ENCODE results near the gene OGFOD2.

The OGFOD2 gene

DNA sequence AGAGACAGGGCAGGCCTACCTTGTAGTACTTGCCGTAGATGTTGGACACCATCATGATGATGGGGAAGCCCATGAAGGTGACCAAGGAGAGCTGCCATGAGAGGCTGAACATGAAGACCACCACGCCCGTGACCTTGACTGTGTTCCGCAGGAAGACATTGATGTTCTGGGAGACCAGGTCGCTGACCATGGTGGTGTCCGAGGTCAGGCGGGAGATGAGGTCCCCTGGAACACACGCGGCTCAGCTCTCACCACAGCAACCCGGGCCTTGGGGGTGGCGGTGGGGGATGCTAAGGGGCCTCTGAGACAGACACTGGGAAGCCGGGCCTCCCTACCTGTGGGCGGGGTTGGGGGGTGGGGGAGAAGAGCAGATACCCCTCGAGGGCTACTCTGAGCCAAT, 26.4 kb upstream of the OGFOD2 start:
- Histone ChIP-seq H3K4me3 (ENCODE audit: low read depth, low read length) (no peak overlapping the region), H3K27ac (no peak overlapping the region), H3K9me3 (ENCODE audit: severe bottlenecking) (no peaks in the 10 kb centered on the region), H3K27me3 (ENCODE audit: insufficient read depth, low read depth, severe bottlenecking) (no peaks in the 10 kb centered on the region), H3K36me3 (no peaks in the 10 kb centered on the region; the same call in 1 of the 2 replicates)
- DNase-seq: no peak
- TF ChIP-seq, protein P1, sequence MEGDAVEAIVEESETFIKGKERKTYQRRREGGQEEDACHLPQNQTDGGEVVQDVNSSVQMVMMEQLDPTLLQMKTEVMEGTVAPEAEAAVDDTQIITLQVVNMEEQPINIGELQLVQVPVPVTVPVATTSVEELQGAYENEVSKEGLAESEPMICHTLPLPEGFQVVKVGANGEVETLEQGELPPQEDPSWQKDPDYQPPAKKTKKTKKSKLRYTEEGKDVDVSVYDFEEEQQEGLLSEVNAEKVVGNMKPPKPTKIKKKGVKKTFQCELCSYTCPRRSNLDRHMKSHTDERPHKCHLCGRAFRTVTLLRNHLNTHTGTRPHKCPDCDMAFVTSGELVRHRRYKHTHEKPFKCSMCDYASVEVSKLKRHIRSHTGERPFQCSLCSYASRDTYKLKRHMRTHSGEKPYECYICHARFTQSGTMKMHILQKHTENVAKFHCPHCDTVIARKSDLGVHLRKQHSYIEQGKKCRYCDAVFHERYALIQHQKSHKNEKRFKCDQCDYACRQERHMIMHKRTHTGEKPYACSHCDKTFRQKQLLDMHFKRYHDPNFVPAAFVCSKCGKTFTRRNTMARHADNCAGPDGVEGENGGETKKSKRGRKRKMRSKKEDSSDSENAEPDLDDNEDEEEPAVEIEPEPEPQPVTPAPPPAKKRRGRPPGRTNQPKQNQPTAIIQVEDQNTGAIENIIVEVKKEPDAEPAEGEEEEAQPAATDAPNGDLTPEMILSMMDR (IDR thresholded peaks at IDR 0.05; ENCODE audit: low read depth, low read length): no peak

DNA sequence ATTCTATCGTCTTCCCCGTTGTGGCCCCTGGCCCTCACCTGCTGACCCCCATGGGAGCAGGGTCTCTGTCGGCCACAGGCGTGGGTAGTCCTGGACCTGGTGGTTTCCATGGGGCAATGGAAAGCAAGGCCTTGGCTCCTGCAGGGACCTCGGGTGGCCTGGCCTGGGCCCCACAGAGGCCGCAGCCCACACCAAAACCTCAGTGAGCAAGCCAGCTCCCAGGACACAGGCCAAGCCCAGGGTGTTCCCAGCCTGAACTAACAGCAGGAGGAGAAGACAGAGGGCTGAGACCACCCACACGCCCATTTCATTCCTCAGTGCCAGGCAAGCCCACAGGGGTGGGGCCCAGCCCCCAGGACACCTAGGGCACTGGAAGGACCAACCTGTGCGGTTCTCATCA, 25.6 kb upstream of the OGFOD2 start:
- H3K36me3 ChIP-seq: no peaks in the 10 kb centered on the region; the same call in 1 of the 2 replicates
- H3K9me3 ChIP-seq (ENCODE audit: severe bottlenecking): no peaks in the 10 kb centered on the region
- TF ChIP-seq, protein P1 (IDR thresholded peaks at IDR 0.05; ENCODE audit: low read depth, low read length): no peak
- no peak overlapping the region for H3K4me3 ChIP-seq (ENCODE audit: low read depth, low read length)
- H3K27me3 ChIP-seq (ENCODE audit: insufficient read depth, low read depth, severe bottlenecking): no peaks in the 10 kb centered on the region
- no peak for DNase-seq
- no peak overlapping the region for H3K27ac ChIP-seq

DNA sequence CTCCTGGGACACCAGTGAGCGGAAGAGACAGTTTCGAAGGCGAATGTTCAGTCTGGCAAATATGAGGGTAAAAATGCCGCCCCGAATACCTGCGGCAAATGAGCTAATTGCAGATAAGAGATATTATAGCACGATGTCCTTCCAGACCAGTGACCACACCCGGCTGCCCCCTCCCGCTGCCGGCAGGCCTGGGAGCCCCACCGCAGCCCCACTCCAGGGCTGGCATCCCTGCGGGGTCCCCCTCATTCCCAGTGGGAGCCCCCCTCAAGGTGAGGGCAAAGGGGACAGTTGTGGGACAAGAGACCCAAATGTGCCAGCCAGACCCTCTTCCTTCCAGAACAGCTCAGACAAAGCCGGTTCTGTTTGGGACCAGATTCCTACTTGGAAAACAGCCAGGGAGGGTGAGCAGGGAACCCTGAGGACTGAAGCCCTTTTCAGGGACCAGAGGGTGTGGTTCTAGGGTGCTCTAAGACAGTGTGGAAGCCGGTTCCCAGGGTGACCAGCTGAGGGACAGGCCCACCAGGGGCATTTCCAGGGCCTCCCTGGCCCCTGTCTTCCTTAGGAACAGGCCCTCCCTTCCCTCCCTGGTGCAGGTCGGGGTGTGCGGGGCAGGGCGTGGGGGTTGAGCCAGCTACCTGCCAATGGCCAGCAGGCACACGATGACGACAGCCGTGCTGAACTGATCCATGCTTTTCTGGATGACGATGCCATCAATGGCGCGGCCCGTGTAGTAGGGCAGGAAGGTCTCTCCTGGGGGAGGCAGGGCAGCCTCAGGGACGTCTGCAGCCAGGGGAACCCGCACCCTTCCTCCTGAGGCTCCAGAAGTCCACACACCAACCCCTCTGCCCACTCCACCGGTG, 25.0 kb upstream of the OGFOD2 start:
- Histone ChIP-seq H3K27ac (no peak overlapping the region), H3K9me3 (ENCODE audit: severe bottlenecking) (no peaks in the 10 kb centered on the region), H3K4me3 (ENCODE audit: low read depth, low read length) (no peak overlapping the region), H3K27me3 (ENCODE audit: insufficient read depth, low read depth, severe bottlenecking) (no peaks in the 10 kb centered on the region), H3K36me3 (no peaks in the 10 kb centered on the region; the same call in 1 of the 2 replicates)
- DNase-seq: no peak
- TF ChIP-seq, protein P1 (IDR thresholded peaks at IDR 0.05; ENCODE audit: low read depth, low read length): no peak

DNA sequence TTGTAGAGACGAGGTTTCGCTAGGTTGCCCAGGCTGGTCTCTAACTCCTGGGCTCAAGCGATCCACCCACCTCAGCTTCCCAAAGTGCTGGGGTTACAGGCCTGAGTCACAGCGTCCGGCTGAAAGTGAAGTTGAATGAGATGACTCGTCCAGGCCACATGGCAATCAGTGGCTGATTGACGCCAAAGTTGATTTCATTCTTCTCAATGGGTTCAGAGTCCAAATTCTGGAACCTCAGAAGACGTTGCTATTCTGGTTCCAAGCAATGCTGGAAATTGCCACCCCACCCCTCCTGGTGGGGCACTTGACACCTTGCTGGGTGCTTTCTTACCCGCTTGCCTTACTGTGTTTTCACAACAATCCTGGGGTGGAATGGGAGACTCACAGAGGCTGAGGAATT, 23.6 kb upstream of the OGFOD2 start:
- Histone ChIP-seq H3K27ac (no peak overlapping the region), H3K4me3 (ENCODE audit: low read depth, low read length) (no peak overlapping the region), H3K9me3 (ENCODE audit: severe bottlenecking) (no peaks in the 10 kb centered on the region), H3K27me3 (ENCODE audit: insufficient read depth, low read depth, severe bottlenecking) (no peaks in the 10 kb centered on the region), H3K36me3 (peaks cover 5% of the 10 kb centered on the region)
- no peak for DNase-seq
- TF ChIP-seq, protein P1 (IDR thresholded peaks at IDR 0.05; ENCODE audit: low read depth, low read length): no peak

DNA sequence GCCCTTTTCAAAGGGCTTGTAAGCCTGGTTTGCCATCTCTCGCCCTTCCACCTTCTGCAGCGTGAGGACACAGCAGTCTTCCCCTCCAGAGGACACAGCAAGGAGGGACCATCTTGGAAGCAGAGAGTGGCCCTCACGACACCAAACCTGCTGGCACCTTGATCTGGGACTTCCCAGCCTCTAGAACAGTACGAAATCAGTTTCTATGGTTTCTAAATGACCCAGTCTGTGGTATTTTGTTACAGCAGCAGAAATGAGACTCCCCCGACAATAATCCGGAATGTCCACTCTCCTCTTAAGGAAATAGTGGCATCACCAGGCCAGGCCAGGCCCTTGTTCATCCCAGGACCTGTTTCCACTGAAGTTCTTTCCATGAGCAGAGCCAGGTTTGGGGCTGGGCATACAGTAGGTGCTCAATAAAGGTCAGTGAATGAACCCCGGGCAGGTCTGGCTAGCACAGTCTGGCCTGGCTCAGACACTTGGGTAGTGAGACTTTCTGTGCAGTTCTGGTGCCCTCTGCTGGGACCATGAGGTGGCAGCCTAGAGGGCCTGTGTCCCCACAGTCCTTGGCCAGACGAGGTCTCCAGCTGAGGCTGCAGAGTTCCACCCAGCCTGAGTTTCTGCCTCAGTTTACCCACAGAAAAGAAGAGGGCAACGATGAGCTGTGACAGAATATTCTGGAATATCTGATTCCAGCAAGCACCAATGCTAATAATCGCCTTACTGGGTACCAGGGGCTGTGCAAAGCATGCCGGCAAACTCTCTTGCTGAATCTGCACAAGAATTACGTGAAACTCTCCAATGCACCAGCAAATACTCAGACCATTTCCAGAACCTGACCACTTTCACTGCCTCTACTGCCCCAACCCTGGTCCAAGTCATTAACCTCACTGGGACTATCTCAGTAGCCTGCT, 22.8 kb upstream of the OGFOD2 start:
- TF ChIP-seq, protein P1 (IDR thresholded peaks at IDR 0.05; ENCODE audit: low read depth, low read length): peak; percentile 96
- peak; percentile 78 for DNase-seq
- H3K27ac ChIP-seq: no peak overlapping the region
- no peak overlapping the region for H3K4me3 ChIP-seq (ENCODE audit: low read depth, low read length)
- no peaks in the 10 kb centered on the region for H3K27me3 ChIP-seq (ENCODE audit: insufficient read depth, low read depth, severe bottlenecking)
- H3K36me3 ChIP-seq: peaks cover 7% of the 10 kb centered on the region
- no peaks in the 10 kb centered on the region for H3K9me3 ChIP-seq (ENCODE audit: severe bottlenecking)

Data from WERI-Rb-1 (cell line).